Measurements from ENCODE around the gene PDCD1LG2.

DNA sequence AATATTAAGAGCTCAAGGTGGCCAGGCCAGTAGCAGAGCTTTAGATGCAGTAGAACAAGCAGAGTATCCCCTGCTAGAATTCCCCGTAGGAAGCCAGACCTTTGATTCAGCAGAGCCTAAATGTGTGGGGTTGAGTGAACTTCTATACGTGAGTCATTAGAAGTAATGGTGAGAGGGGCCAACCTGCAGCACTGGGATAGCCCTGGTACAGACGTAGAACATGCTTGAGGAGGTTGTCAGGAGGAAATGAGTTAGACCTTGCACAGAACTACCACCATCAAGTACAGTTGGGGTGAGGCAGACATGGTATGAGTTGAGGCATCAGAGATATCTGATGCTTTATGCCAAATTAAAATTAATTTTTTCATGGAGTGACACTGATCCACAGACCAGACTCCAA is 42.0 kb downstream of the PDCD1LG2 start:
- TF ChIP-seq EZH2phosphoT487 (IDR thresholded peaks at IDR 0.05; ENCODE audit: low read depth) = no peak
- TF ChIP-seq, protein P1, sequence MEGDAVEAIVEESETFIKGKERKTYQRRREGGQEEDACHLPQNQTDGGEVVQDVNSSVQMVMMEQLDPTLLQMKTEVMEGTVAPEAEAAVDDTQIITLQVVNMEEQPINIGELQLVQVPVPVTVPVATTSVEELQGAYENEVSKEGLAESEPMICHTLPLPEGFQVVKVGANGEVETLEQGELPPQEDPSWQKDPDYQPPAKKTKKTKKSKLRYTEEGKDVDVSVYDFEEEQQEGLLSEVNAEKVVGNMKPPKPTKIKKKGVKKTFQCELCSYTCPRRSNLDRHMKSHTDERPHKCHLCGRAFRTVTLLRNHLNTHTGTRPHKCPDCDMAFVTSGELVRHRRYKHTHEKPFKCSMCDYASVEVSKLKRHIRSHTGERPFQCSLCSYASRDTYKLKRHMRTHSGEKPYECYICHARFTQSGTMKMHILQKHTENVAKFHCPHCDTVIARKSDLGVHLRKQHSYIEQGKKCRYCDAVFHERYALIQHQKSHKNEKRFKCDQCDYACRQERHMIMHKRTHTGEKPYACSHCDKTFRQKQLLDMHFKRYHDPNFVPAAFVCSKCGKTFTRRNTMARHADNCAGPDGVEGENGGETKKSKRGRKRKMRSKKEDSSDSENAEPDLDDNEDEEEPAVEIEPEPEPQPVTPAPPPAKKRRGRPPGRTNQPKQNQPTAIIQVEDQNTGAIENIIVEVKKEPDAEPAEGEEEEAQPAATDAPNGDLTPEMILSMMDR (IDR thresholded peaks at IDR 0.05; ENCODE audit: low read depth, low read length) = no peak
